Small intestine (tissue), 7 donors: ENCODE data around the gene GFOD2. TPM values are rescaled to one million over a fixed set of nuclear protein-coding genes. Genes with fewer than 3 reads are reported as not detected.

Source experiments
- DNase-seq, 2 donors: peaks; one replicate each; pipeline versions ENCODE4 v3.0.0 to v3.0.0-alpha.2; 2013
- FAIRE-seq: peaks from 2 replicates; lab custom pipeline; 2012; peaks lifted over from hg19 to GRCh38; lab: Jason Lieb, UNC
- H3K27ac ChIP-seq, 3 donors: one replicate each; pipeline ENCODE4 v1.5.1; 2013; ENCODE audit warnings: low read length in 2 of 3, mild to moderate bottlenecking in 2 of 3, control low read depth in 1 of 3, inconsistent platforms in 1 of 3, low read depth in 1 of 3, moderate library complexity in 1 of 3
- H3K27me3 ChIP-seq, 3 donors: one replicate each; pipeline ENCODE4 v1.6.1; 2013; ENCODE audit warnings: low read length in 3 of 3, inconsistent platforms in 1 of 3; ENCODE audit not compliant: control insufficient read depth in 3 of 3, insufficient read depth in 3 of 3
- H3K36me3 ChIP-seq, 3 donors: one replicate each; pipeline ENCODE4 v1.6.1; 2013; ENCODE audit warnings: low read length in 3 of 3, inconsistent platforms in 1 of 3, low read depth in 1 of 3, mild to moderate bottlenecking in 1 of 3, moderate library complexity in 1 of 3; ENCODE audit not compliant: control insufficient read depth in 3 of 3, insufficient read depth in 2 of 3
- H3K4me1 ChIP-seq, 3 donors: one replicate each; pipeline ENCODE4 v1.6.1; 2013; ENCODE audit warnings: low read length in 2 of 3, inconsistent platforms in 1 of 3, low read depth in 1 of 3, mild to moderate bottlenecking in 1 of 3, moderate library complexity in 1 of 3; ENCODE audit not compliant: control insufficient read depth in 3 of 3, insufficient read depth in 2 of 3
- H3K4me3 ChIP-seq, 3 donors: one replicate each; pipeline ENCODE4 v1.5.1; 2013; ENCODE audit warnings: low read length in 3 of 3, control low read depth in 1 of 3, inconsistent platforms in 1 of 3, low read depth in 1 of 3, mild to moderate bottlenecking in 1 of 3, moderate library complexity in 1 of 3
- H3K9me3 ChIP-seq, 2 donors: one replicate each; pipeline ENCODE4 v1.6.1; 2013; ENCODE audit warnings: low read depth in 1 of 2, low read length in 1 of 2; ENCODE audit not compliant: control insufficient read depth in 2 of 2, insufficient read depth in 1 of 2
- WGBS, 3 donors: extraction: QIAGEN DNeasy Blood & Tissue Kit; methylation state at CpG; one replicate each; pipeline ENCODE4 v1.1.7; 2013; 5-methylcytosine and 5-hydroxymethylcytosine counted together
- polyA plus RNA-seq, 4 donors: library from polyadenylated mRNA; stranded (reverse) in 3 of 4; unstranded in 1 of 4; fragments of 200-250 nt in 3 of 4; fragments of 120-200 nt in 1 of 4; gene quantifications; one replicate each; pipeline versions ENCODE4 v1.2.1 to v1.2.3, GENCODE V29; 2013
- donor health status: healthy with polysubstance abuse.
- donor health status: control.
- donor health status: control.
- donor health status: Bipolar disorder and iron deficiency.
- donor health status: healthy.

GFOD2 gene
- polyA plus RNA-seq, 4 donors, result 4.8 to 28.6 (median 12.0) TPM

GRCh38 chr16:67708368-67708771, 10.7 kb downstream of the GFOD2 start:
- FAIRE-seq (no peak), DNase-seq (no peak)
- no peaks in the 10 kb centered on the region for H3K36me3 ChIP-seq
- peaks cover 0 to 2% (median 0%) of the 10 kb centered on the region in 3 donors for H3K4me1 ChIP-seq
- no peak overlapping the region for H3K4me3 ChIP-seq
- H3K27ac ChIP-seq, result no peak overlapping the region
- WGBS, 3 donors, result 48 to 84% (median 70%) methylated on average over 2 of the region's 2 CpGs
- peaks cover 0 to 69% (median 0%) of the 10 kb centered on the region in 3 donors for H3K27me3 ChIP-seq
- no peaks in the 10 kb centered on the region for H3K9me3 ChIP-seq

DNA sequence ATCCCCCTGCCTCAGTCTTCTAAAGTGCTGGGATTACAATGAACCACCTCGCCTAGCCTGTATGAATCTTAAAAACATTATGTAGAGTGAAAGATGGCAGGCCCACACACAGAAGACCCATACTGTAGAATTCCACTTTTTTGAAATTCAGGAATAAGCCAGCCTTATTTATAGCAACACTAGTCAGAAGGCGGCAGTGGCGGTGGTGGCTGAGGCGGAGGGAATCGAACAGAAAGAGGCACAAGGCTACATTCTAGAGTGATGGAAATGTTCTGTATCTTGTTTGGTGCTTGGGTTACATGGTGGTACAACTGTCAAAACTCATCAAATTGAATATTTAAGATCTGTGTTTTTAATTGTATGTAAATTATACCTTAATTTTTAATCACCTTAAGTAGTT, 11.3 kb downstream of the GFOD2 start:
- FAIRE-seq (no peak), DNase-seq (no peak)
- 98% methylated on average over 5 of the region's 5 CpGs for WGBS, 3 donors
- no peak overlapping the region for H3K27ac ChIP-seq
- no peaks in the 10 kb centered on the region for H3K36me3 ChIP-seq
- no peaks in the 10 kb centered on the region for H3K9me3 ChIP-seq
- peaks cover 0 to 2% (median 0%) of the 10 kb centered on the region in 3 donors for H3K4me1 ChIP-seq
- no peak overlapping the region for H3K4me3 ChIP-seq
- H3K27me3 ChIP-seq, result peaks cover 0 to 67% (median 0%) of the 10 kb centered on the region in 3 donors

- WGBS, 3 donors, result 86 to 98% (median 94%) methylated on average over 4 of the region's 4 CpGs
- H3K27me3 ChIP-seq, result peaks cover 0 to 72% (median 0%) of the 10 kb centered on the region in 3 donors
- no peaks in the 10 kb centered on the region for H3K36me3 ChIP-seq
- H3K9me3 ChIP-seq, result no peaks in the 10 kb centered on the region
- H3K4me1 ChIP-seq, result peaks cover 0 to 2% (median 0%) of the 10 kb centered on the region in 3 donors
- no peak overlapping the region for H3K4me3 ChIP-seq
- DNase-seq (no peak), FAIRE-seq (no peak)
- H3K27ac ChIP-seq, result no peak overlapping the region
These were observed 11.9 kb downstream of the GFOD2 start for GRCh38 chr16:67707210-67707609.

DNA sequence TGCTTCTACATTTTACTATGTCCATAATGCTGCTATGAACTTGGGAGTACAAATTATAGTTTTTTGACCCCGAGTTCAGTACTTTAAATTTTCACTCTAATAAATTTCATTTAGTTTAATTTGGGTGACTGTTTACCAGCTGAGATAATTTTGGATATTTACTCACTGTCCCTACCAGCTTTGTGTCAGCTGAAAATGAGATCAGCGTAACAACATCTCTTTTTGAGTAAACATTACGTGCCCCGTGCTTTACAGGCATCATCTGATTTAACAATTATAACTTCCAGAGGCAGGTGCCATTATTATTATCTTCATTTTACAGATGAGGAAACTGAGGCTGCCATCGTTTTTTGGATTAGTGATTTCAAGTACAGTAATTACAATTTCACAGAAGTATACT, 15.0 kb downstream of the GFOD2 start:
- no peak overlapping the region for H3K27ac ChIP-seq
- no peak overlapping the region for H3K4me3 ChIP-seq
- H3K9me3 ChIP-seq, result peaks cover 0 to 8% of the 10 kb centered on the region in 2 donors
- H3K4me1 ChIP-seq, result peaks cover 0 to 2% (median 0%) of the 10 kb centered on the region in 3 donors
- WGBS, 3 donors, result 85 to 89% (median 87%) methylated on average over 5 of the region's 5 CpGs
- peaks cover 0 to 49% (median 0%) of the 10 kb centered on the region in 3 donors for H3K27me3 ChIP-seq
- H3K36me3 ChIP-seq, result no peaks in the 10 kb centered on the region
- FAIRE-seq (no peak), DNase-seq (no peak)

- peak overlapping the region in 1 of 3 donors; percentile 34 for H3K27ac ChIP-seq
- H3K4me3 ChIP-seq, result no peak overlapping the region
- FAIRE-seq (no peak), DNase-seq (no peak)
- no peaks in the 10 kb centered on the region for H3K36me3 ChIP-seq
- WGBS, 3 donors, result 68 to 72% (median 72%) methylated on average over 2 of the region's 2 CpGs
- peaks cover 0 to 2% (median 0%) of the 10 kb centered on the region in 3 donors for H3K4me1 ChIP-seq
- H3K9me3 ChIP-seq, result peaks cover 0 to 10% of the 10 kb centered on the region in 2 donors
- H3K27me3 ChIP-seq, result peaks cover 0 to 45% (median 0%) of the 10 kb centered on the region in 3 donors
These were observed 15.5 kb downstream of the GFOD2 start for GRCh38 chr16:67703626-67704025.

- peaks cover 0 to 32% (median 0%) of the 10 kb centered on the region in 3 donors for H3K27me3 ChIP-seq
- H3K27ac ChIP-seq, result no peak overlapping the region
- H3K4me3 ChIP-seq, result no peak overlapping the region
- no peaks in the 10 kb centered on the region for H3K36me3 ChIP-seq
- H3K4me1 ChIP-seq, result peaks cover 0 to 10% (median 2%) of the 10 kb centered on the region in 3 donors
- DNase-seq (no peak), FAIRE-seq (no peak)
- peaks cover 0 to 10% of the 10 kb centered on the region in 2 donors for H3K9me3 ChIP-seq
- 93 to 94% (median 93%) methylated on average over 4 of the region's 4 CpGs for WGBS, 3 donors
These were observed 17.0 kb downstream of the GFOD2 start for GRCh38 chr16:67702130-67702529.

DNA sequence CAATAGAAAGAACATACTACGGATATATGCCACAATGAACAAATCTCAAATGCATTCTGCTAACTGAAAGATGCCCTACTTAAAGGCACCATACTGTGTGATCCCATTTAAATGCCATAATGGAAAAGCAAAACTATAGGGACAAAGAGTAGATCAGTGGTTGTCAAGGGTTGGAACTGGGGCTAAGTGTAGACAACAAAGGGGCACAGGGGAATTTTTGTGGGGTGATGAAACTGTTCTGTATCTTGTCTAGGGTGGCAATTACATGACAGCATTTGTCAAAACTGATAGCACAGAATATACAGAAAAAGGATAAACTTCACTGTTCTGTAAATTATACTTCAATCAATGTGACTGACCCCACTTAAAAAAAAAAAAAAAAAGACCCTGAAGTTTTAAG, 17.7 kb downstream of the GFOD2 start:
- H3K27me3 ChIP-seq, result peaks cover 0 to 31% (median 0%) of the 10 kb centered on the region in 3 donors
- H3K36me3 ChIP-seq, result no peaks in the 10 kb centered on the region
- WGBS, 3 donors, result 89 to 100% (median 96%) methylated on average over 1 of the region's 1 CpG
- no peak overlapping the region for H3K4me3 ChIP-seq
- no peak for FAIRE-seq
- H3K9me3 ChIP-seq, result peaks cover 0 to 10% of the 10 kb centered on the region in 2 donors
- no peak for DNase-seq
- H3K27ac ChIP-seq, result no peak overlapping the region
- H3K4me1 ChIP-seq, result peaks cover 2 to 13% (median 3%) of the 10 kb centered on the region in 3 donors

GRCh38 chr16:67699265-67699664, 19.9 kb downstream of the GFOD2 start:
- H3K36me3 ChIP-seq, result no peaks in the 10 kb centered on the region
- H3K4me3 ChIP-seq, result no peak overlapping the region
- peaks cover 2 to 13% (median 3%) of the 10 kb centered on the region in 3 donors for H3K4me1 ChIP-seq
- peaks cover 0 to 10% of the 10 kb centered on the region in 2 donors for H3K9me3 ChIP-seq
- H3K27me3 ChIP-seq, result peaks cover 0 to 23% (median 0%) of the 10 kb centered on the region in 3 donors
- FAIRE-seq (no peak), DNase-seq (no peak)
- H3K27ac ChIP-seq, result no peak overlapping the region
- 95 to 99% (median 98%) methylated on average over 7 of the region's 7 CpGs for WGBS, 3 donors
